Activated T-helper 1 cell treated with Interleukin-2 at 50 U/mL for 16 hours (primary cell): ENCODE results near the gene FXYD1.
A peak's percentile ranks its signal among the peaks of the same experiment; 100 is the strongest.
"Not testable (repeated sequence)": the region's sequence is repeated elsewhere in the genome, so short reads cannot be mapped to it uniquely, and the experiment has no call there.

ENCODE experiments used
- DNase-seq: peaks from one replicate; pipeline ENCODE4 v3.0.0-alpha.2; 2020; ENCODE audit warnings: low read depth

The FXYD1 gene

DNA sequence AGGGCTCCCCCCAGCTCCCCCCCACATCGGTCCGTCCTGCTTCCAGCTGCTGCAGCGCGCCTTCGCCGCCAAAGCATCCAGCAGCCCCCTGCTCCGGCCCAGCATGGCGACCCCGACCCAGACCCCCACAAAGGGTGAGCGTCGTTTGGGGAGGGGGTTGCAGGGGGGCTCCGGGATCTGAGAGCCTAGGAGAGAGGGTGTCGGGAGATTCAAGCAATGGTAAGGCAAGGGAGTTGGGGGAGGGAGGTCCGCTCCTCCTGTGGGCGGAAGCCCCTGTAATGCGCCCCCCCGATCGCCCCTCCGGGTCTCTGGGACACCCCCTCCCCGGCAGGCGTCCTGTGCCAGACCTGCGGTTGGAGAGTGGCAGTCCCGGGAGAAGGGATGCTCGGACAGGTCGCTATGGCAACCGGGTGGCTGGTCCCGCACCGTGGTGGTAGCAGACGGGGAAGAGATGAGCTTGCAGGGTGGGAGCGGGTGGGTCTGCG lies 4.6 kb downstream of the FXYD1 start, which contains the start of gene FXYD7:
FXYD7 (plus strand) TSS at position 25 of the 485 bp plus-strand sequence; CDS start at position 104, 79 bp downstream.
- DNase-seq: no peak

DNA sequence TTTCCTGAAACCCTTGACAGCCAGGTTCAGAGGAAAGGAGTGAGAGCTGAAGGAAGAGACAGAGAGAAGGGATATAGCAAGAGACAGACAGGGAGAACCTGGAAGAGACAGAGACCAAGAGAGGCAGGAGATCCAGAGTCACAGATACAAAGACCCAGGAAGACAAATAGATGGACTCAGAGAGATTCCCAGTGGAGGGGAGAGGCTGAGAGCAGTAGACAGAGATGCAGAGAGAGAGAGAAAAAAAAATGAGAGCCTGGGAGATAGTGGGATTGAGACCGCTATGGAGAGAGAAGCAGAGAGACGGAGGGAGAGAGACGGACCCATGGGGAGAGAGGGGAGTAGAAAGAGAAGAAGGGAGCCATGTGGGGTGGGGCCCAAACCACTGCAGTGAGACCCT lies 5.2 kb downstream of the FXYD1 start:
- DNase-seq: no peak

DNA sequence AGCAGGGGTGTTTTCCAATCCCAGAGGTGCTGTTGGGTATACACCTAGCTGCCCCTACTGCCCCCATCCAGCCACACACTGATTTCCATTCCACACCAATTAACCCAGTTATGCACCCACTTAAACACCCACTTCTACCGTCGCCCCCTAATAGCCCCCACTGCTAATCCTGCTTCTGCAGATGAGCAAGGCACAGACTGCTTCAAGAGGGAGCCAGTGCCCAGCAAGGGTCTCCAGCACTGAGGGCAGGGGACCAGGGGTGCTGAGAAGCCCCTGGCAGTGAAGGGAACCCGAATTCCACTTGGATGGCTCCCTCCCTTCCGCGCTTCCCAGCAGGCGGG lies 5.6 kb downstream of the FXYD1 start:
- no peak for DNase-seq

DNA sequence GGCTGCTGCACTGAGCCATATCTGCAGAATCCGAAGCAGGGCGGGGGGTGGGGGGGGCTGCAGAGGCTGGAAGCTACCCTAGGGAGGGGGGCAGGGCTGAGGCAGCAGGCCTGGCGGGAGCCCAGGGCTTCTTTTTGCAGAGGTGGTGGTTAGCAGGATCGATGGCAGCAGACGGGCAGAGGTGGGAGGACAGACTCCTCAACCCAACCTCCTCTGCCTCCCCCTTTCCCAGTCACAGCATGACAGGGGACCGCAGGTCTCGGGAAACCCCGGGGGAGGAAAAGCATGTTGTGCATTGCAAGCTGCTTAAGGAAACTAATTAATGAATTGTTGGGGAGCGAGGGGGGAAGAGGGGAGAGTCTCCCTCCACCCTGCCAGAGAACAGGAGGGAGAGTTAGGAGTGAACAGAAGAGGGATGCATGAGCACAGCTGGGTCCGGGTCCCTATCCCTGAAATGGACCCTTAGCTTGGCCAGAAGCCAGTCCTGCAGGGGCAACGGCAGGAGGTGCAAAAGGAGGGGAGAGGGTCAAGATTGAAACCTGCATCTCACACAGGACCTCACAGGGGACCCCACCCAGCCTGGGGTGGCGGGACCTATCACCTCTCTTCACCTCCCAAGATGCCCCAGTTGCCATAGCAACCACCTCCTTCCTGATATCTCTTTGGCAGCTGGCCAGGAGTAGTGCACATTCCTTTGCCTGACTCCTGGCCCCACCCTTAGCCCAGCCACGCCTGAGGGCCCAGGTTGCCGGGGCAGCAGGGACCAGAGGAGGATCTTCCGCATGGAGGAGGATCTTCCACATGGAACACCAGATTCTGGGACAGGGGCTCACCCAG lies 6.2 kb downstream of the FXYD1 start:
- DNase-seq: no peak

DNA sequence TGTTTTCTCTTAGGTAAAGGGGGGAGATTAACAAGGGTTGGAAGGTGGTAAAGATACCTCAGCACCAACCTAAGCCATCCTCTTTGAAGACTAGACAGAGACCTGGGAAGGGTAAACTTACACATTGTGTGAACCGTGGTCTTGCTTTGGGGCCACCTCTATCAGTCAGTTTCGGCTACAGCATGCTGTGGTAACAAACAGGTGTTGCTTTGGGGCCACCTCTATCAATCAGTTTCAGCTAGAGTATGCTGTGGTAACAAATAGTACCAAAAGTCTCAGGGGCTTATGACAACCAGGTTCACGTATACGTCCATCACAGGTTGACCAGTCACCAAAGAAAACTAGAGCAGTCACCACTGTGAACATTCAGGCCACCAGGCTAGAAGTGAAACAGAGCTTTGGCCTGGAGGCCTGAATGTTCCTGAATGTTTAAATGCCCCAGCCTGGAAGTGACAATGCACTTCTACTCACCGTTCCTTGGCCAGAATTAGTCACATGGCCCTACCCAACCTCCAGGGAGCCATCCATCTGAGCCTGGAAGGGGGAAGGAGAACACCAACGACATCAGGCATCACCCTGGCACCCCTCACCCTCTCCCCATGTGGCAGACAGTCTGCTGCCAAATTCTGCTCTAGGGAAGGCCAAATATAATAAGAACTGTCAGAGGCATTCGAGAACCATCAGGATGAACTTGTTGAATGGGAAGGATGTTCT lies 8.3 kb downstream of the FXYD1 start:
- no peak for DNase-seq

DNA sequence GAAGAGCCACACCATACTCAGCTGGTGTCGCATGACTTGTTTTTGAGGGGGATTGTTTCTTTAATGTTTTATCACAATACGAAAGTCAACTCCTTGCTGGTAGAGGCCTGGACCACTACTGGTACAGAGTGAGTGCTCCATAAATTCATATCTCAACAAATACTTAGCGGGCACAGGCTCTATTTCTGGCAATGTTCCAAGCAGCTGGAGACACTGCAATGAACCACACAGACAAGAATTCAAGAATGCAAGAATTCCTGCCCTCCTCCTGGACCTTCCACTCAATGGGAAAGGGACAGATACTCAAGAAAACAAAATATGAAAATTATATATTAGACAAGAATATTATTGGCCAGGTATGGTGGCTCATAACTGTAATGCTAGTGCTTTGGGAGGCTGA lies 10.8 kb downstream of the FXYD1 start:
- no peak for DNase-seq

DNA sequence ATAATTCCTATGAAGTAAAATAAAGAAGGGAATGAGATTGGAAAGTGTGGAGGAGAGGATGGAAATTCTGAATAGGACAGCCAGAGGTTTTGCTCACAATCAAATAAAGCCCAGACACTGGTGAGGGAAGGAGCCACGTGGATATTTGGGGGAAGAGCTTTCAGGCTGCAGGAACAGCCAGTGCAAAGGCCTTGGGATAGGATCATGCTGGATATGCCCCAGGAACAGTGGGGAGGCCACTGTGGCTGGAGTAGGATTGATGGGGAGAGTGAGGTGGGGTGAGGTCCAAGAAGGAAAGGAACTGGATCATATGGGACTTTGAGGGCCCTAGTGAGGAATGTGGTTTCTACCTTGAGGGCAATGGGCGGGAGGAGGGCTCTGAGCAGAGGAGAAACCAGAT lies 11.8 kb downstream of the FXYD1 start:
- DNase-seq: no peak

DNA sequence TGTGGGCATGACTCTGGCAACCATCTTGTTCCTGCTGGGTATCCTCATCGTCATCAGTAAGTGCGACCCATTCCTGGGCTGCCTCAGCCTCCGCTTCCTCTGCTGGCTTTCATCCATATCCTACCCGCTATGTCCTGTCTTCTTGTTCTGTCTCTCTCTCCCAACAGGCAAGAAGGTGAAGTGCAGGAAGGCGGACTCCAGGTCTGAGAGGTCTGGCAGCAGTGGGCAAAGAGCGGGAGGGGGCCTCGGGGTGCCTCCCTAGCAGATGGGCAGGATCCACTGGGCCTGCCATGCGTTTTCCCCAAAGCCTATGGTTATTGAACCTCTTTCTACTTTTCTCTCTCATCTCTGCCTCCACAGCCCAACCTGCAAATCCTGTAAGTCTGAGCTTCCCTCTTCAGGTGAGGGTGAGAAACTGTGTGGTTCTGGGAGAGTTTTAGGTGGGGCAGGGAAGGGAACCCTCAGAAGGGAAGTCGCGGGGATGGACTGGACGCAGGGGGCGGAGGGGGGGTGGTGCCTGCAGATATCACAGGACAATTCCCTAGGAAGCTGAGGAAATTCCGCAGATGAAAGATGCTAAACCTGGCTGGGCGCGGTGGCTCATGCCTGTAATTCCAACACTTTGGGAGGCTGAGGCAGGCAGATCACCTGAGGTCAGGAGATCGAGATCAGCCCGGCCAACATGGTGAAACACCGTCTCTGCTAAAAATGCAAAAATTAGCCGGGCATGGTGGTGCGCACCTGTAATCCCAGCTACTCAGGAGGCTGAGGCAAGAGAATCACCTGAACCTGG lies 12.8 kb downstream of the FXYD1 start:
- no peak for DNase-seq

DNA sequence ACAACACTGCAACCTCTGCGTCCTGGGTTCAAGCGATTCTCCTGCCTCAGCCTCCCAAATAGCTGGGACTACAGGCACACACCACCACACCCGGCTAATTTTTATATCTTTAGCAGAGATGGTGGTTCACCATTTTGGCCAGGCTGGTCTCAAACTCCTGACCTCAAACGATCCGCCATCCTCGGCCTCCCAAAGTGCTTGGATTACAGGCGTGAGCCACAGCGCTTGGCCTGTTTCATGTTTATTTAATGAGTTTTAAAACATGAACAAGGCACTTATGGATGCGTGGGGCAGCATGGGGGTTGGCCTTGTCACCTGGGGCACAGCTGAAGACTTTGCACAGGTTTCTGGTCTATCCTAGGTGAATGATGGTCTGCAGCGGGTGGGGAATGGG lies 14.5 kb downstream of the FXYD1 start:
- not testable (repeated sequence) for DNase-seq

DNA sequence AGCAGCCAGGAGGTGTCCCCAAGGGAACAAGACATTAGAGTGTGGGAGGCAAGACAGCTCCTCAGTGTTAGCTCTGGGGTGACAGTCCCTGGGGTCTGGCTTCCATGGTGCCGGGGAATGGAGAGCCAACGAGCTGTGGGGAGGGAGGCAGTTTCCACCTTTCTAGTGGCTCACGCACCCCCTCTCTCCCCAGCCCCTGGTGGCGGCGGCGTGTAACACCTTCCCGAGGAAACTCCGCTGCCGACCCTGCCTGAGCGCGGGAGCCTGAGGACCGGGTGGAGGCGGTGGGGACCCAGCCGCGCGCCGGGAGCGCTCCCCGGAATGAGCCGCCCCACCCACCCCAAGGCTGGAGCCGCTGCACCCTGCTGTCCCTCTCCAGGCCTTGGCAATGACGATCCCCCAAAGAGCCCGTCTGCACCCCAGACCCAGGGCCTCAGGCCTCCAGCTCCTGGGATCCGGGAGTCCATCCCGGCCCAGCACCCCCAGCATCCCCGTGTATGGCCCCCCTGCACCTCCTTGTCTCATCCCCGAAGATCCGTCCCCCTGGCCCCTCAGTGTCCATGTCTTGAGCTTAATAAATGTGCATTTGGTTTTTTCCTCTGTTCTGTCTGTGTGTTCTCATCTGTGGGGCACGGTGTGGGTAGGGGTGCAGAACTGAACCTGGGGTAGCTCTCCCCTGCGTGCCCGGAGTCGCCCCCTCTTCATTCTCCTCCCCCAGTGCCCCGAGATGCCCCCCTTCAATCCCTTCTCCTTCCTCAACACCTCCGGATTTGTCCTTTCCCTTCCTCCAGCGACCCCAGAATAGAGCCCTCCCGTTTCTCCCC lies 15.3 kb downstream of the FXYD1 start:
- DNase-seq: peak; percentile 60

DNA sequence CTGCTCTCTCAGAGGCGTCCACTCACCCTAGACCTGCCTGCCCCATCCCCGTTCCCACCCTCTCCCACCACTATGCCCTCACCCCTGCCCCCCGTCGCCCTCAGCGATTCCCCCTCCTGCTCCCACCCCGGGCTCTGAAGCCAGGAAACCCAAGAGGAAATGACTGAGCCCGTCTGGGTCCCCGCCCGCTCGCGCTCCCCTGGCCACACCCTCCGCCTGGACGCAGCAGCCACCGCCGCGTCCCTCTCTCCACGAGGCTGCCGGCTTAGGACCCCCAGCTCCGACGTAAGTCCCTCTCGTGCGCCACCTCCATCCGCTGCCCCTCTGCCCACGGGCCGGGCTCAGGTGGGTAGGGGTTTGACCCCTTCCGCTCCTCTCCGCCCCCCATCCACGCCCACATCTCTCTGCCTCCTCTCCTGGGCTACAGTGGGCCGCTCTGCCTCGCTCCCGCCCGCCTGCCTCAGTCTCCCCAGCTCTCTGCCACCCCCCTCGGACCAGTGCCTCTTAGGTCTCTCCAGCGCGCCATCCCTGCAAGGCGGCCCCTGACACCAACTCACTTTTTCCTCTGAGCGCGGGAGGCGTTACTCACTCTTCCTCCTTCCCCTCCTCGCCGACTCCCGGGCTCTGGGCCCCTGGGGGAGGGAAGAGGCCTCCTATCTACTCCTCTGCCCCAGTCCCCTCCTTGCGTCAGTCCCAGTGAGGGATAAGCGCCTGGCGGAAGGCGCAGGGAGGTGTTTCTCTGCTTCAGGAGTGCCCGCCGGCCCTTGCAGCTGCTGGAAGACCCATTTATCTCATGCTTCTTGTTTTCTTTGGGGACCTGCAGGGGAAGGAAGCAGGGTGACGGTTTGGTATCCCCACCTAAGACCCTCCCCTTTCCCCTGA lies 16.1 kb downstream of the FXYD1 start, which contains the start of gene FXYD5:
FXYD5 (plus strand) TSS at position 211 of the 882 bp plus-strand sequence. CDS start 816 bp downstream, outside the sequence.
- DNase-seq: peak; percentile 58

DNA sequence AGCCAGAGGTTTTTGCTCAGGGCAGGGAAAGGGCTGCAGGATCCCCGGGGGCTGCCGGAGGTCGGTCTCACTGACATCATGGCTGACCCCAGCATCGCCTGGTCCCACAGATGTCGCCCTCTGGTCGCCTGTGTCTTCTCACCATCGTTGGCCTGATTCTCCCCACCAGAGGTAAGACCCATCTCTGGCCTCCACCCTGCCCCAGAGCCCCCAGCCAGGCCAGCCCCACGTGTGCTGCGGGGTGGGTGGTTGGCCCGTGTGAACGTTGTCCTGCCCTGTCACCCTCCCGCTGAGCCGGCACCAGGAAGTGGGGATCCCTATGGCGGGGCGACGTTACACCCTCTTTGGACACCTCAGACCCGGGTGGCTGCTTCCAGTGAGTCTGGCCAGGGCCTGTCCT lies 16.8 kb downstream of the FXYD1 start:
- DNase-seq: no peak

DNA sequence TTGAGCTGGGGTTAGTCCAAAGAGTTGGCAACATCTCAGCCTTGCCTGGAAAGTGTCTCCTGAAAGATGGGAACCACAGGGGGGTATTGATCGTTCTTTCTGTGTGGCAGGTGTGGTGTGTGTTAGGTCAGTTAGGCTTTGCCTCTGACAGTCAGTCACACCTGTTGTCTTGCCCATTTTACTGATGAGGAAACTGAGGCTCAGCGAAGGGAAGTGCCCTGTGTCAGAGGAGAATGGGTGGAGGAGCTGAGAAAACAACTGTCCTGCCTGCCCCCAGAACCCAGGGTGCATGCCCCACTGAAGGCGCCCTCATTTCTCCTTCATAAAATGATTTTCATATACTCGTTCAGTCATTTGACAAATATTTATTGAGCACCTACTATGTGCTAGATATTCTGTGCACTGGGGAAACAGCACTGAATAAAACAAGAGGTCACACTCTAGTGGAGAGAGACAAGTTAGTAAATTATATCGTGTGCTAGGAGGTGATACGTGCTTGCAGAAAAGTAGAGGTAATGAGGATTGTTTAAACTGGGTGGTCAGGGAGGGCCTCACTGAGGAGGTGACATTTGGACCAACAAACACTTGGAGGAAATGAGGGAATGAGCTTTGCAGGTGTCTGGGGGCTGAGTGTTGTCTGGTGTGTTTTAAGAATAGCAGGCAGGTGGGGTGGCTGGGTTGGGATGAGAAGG lies 17.5 kb downstream of the FXYD1 start:
- DNase-seq: no peak

DNA sequence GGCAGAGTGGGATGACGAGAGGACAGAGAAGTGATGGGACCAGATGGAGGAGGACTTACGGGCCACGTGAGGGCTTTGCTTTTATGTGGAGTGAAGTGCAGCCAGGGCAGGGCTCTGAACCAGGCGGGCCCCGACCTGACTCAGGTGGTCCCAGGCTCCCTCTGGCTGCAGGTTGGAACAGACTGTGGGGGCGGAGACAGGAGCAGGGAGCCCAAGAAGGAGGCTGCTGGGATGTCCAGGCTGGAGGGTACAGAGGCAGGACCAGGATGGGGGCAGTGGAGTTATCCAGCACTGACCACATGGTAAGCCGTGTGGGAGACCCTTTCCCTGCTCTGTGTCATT lies 18.0 kb downstream of the FXYD1 start:
- DNase-seq: no peak

DNA sequence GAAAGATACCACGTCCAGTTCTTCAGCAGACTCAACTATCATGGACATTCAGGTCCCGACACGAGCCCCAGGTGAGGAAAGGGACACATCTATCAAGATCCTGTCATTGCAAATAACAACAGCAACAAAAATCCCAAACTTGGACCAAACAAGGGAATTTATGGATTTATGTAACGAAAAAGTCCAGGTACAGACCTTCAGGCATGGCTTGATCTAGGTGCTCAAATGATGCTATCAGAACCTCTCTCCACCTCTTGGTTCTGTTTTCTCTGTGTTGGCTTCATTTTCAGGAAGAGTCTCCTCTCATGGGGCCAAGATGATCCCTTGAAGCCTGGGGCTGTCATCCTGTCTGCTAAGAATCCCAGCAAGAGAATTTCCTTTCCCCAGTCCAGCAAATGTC lies 18.8 kb downstream of the FXYD1 start:
- DNase-seq: no peak

DNA sequence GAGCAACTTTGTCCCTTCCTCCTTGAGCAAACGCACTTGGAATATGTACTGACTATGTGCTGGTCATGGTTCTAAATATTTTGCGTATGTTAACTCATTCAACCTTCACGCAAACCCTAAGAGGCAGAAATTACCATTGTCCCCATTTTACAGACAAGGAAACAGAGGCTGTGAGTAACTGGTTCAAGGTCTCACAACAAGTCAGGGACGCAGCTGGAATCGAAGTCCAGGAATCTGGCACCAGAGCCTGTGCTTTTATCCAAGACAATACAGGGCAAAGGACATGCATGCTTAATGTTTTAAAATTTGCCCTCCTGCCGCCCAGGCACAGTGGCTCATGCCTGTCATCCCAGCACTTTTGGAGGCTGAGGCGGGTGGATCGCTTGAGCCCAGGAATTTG lies 21.0 kb downstream of the FXYD1 start:
- DNase-seq: no peak

DNA sequence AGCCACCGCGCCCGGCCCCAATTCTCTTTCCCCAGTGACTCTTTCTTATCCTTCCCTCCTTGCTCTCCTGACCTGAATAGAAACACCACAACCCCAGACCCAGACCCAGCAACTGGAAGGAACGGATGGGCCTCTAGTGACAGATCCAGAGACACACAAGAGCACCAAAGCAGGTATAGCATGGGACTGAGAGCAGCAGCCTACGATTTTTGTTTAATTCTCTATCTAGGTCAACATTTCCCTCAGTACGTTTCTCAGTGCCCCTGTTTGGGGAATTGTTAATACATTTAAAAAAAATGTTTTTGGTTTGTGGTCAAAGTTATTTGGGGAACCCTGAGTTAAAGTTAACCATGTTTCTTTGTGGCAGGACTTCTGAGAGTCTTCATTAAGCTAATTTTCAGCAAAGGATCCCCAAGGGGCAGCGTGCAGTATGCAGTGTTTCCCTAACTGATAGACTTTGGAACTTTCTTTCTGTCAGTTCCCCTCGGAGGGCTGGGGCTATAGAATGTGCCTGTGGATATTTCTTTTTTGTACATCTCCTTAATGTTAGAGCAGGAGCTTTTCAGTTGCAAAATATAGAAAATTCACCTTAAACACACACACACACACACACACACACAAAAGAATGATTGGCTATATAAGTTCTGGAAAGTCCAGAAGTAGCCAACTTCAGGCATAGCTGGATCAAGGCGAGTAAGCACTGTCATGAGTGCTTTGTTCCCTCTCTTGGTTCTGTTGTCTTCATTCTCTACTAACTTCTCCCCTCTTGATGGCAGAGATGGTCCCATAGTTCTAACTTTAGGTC lies 22.2 kb downstream of the FXYD1 start:
- DNase-seq: no peak

DNA sequence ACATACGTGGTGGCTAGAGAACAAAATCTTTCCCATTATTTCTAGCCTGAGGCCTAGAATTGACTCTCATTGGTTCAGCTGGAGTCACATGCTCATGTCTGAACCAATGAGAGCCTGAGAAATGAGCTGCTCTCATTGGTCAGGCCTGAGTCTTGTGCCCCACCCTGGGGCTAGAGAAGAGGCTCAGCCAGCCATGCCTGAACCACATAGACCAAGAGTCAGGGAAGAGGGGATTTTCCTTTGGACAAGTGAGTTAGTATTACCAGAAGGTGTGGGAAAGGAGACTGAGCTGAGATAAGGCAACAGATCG lies 22.8 kb downstream of the FXYD1 start:
- DNase-seq: no peak
